DND-41 (cell line): ENCODE data around the gene LPGAT1.
"Not testable (repeated sequence)": the region's sequence is repeated elsewhere in the genome, so short reads cannot be mapped to it uniquely, and the experiment has no call there.

Source experiments
- ATAC-seq: fragments of 200-7000 bp; cut with Tn5 transposase; 3 replicates; pipeline ENCODE4 v1.9.1; 2021; ENCODE audit warnings: low read depth; ENCODE audit not compliant: insufficient read depth
- DNase-seq: peaks from one replicate; pipeline ENCODE4 v3.0.0-alpha.2; 2020
- H2AFZ ChIP-seq: 2 replicates; pipeline ENCODE4 v1.6.0; 2012; ENCODE audit warnings: low read depth, low read length
- H3K27ac ChIP-seq: 2 replicates; pipeline ENCODE4 v1.5.1; 2012; ENCODE audit warnings: low read length, inconsistent platforms
- H3K27me3 ChIP-seq: fragments of 200-600 bp; sonication (generic); 2 replicates; pipeline ENCODE4 v1.6.0; 2012; ENCODE audit warnings: low read length, mild to moderate bottlenecking, inconsistent platforms; ENCODE audit not compliant: insufficient read depth, poor library complexity
- H3K36me3 ChIP-seq: 2 replicates; pipeline ENCODE4 v1.5.1; 2012; ENCODE audit warnings: low read length, inconsistent platforms; ENCODE audit not compliant: insufficient read depth
- H3K4me1 ChIP-seq: 2 replicates; pipeline ENCODE4 v1.5.1; 2012; ENCODE audit warnings: mild to moderate bottlenecking, low read length; ENCODE audit not compliant: insufficient read depth
- H3K4me2 ChIP-seq: 2 replicates; pipeline ENCODE4 v1.6.0; 2012; ENCODE audit warnings: mild to moderate bottlenecking, moderate library complexity, low read length, inconsistent platforms; ENCODE audit not compliant: insufficient read depth
- H3K4me3 ChIP-seq, 2 experiments: fragments of 200-600 bp in 1 of 2; shearing (Covaris generic) in 1 of 2; 2 replicates each; pipeline ENCODE4 v1.5.1; 2012 to 2016; ENCODE audit warnings: inconsistent platforms in 2 of 2, low read length in 2 of 2, mild to moderate bottlenecking in 2 of 2, low read depth in 1 of 2, moderate library complexity in 1 of 2
- H3K79me2 ChIP-seq: 2 replicates; pipeline ENCODE4 v1.6.0; 2012; ENCODE audit warnings: low read length, inconsistent platforms; ENCODE audit not compliant: insufficient read depth
- H3K9ac ChIP-seq: 2 replicates; pipeline ENCODE4 v1.6.0; 2012; ENCODE audit warnings: low read depth, mild to moderate bottlenecking, inconsistent platforms, low read length, moderate library complexity
- H3K9me3 ChIP-seq: 2 replicates; pipeline ENCODE4 v1.5.1; 2012; ENCODE audit warnings: low read length, moderate library complexity, mild to moderate bottlenecking, inconsistent platforms; ENCODE audit not compliant: insufficient read depth, severe bottlenecking
- H4K20me1 ChIP-seq: 2 replicates; pipeline ENCODE4 v1.6.0; 2012; ENCODE audit warnings: low read length; ENCODE audit not compliant: insufficient read depth
- EZH2 ChIP-seq: IDR thresholded peaks from 3 replicates; pipeline ENCODE4 v1.6.1; 2012; ENCODE audit warnings: borderline replicate concordance, low read depth, mild to moderate bottlenecking, moderate library complexity, low read length, inconsistent platforms; ENCODE audit not compliant: severe bottlenecking
- TF ChIP-seq, protein P1 (sequence below): IDR thresholded peaks from 2 replicates; pipeline ENCODE4 v1.5.1; 2012; ENCODE audit warnings: borderline replicate concordance, low read length, moderate library complexity, mild to moderate bottlenecking; ENCODE audit not compliant: poor library complexity, severe bottlenecking; ENCODE audit errors: extremely low read depth

The LPGAT1 gene

DNA sequence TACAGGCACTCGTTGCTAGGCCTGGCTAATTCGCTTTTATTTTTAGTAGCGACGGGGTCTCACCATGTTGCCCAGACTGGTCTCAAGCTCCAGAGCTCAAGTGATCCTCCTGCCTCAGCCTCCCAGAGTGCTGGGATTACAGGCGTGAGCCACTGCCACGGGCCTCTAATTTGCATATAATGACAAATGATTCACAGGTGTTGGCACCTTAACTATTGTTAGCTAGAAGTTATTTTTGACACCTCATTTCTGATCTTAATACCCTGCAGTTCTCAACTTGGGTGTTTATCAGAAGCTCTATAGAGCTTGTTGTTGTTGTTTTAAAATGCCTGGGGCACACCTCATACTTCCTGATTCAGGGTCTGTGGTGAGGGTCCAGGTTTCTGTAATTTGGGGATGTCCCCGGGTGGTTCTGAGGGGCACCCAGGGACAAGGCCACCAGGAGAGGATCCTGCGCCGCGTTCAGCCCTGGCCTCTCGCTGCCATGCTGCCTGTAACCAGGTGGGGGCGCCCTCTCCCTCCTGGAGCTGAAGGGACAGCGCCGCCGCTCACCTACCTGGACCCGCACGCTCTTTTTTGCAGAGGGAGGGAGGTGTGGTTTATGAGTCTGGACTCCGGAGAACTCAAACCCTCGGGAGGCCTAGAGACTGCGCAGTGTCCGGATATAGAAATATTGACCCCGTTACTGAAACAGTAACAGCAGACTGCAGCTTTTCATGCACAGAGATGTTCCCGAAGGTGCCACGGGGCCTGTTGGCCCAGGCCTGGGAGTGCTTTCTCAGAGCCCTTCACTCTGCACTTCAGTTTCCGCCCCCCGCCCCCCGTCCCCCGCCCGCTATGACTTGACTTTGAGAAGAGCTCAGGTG, 132.2 kb downstream of the LPGAT1 start:
- H3K79me2 ChIP-seq, result no peaks in the 10 kb centered on the region
- no peak overlapping the region for H3K27ac ChIP-seq
- DNase-seq (peak; percentile 44), ATAC-seq (peak; percentile 61)
- H4K20me1 ChIP-seq, result no peaks in the 10 kb centered on the region
- no peaks in the 10 kb centered on the region for H3K36me3 ChIP-seq
- no peak overlapping the region for H3K4me3 ChIP-seq
- TF ChIP-seq, protein P1, sequence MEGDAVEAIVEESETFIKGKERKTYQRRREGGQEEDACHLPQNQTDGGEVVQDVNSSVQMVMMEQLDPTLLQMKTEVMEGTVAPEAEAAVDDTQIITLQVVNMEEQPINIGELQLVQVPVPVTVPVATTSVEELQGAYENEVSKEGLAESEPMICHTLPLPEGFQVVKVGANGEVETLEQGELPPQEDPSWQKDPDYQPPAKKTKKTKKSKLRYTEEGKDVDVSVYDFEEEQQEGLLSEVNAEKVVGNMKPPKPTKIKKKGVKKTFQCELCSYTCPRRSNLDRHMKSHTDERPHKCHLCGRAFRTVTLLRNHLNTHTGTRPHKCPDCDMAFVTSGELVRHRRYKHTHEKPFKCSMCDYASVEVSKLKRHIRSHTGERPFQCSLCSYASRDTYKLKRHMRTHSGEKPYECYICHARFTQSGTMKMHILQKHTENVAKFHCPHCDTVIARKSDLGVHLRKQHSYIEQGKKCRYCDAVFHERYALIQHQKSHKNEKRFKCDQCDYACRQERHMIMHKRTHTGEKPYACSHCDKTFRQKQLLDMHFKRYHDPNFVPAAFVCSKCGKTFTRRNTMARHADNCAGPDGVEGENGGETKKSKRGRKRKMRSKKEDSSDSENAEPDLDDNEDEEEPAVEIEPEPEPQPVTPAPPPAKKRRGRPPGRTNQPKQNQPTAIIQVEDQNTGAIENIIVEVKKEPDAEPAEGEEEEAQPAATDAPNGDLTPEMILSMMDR, result peak; percentile 83
- no peak for TF ChIP-seq EZH2
- H3K9me3 ChIP-seq, result no peaks in the 10 kb centered on the region
- no peak overlapping the region for H3K9ac ChIP-seq
- H3K4me1 ChIP-seq, result peaks cover 9% of the 10 kb centered on the region
- H2AFZ ChIP-seq, result no peak overlapping the region
- H3K27me3 ChIP-seq, result peaks cover 4% of the 10 kb centered on the region
- no peak overlapping the region for H3K4me2 ChIP-seq

DNA sequence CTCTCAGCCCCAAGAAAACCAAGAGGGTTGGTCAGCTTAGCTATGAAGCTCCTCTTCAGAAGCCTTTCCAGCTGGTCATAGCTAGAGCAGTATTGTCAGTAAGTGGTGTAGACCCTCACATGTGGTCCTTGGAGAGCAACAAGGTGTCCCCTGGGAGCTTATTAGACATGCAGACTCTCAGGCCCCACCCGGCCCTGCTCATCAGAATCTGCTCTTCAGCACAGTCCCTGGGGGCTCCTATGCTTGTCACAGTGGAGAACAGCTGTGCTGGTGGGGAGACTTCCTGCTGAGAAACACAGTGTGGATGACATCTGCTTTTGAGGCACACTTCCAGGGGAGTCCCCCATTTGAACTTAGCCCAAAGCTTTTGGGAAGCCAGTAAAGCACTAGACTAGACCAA, 133.2 kb downstream of the LPGAT1 start:
- H3K4me1 ChIP-seq, result peaks cover 9% of the 10 kb centered on the region
- ATAC-seq, result peak; percentile 90
- TF ChIP-seq, protein P1, result no peak
- TF ChIP-seq EZH2, result no peak
- peak; percentile 63 for DNase-seq
- no peak overlapping the region for H3K4me2 ChIP-seq
- H3K4me3 ChIP-seq, result no peak overlapping the region
- no peaks in the 10 kb centered on the region for H3K79me2 ChIP-seq
- H3K27ac ChIP-seq, result no peak overlapping the region
- no peak overlapping the region for H2AFZ ChIP-seq
- no peaks in the 10 kb centered on the region for H3K36me3 ChIP-seq
- H3K9me3 ChIP-seq, result no peaks in the 10 kb centered on the region
- no peaks in the 10 kb centered on the region for H4K20me1 ChIP-seq
- H3K27me3 ChIP-seq, result peaks cover 4% of the 10 kb centered on the region
- H3K9ac ChIP-seq, result no peak overlapping the region

DNA sequence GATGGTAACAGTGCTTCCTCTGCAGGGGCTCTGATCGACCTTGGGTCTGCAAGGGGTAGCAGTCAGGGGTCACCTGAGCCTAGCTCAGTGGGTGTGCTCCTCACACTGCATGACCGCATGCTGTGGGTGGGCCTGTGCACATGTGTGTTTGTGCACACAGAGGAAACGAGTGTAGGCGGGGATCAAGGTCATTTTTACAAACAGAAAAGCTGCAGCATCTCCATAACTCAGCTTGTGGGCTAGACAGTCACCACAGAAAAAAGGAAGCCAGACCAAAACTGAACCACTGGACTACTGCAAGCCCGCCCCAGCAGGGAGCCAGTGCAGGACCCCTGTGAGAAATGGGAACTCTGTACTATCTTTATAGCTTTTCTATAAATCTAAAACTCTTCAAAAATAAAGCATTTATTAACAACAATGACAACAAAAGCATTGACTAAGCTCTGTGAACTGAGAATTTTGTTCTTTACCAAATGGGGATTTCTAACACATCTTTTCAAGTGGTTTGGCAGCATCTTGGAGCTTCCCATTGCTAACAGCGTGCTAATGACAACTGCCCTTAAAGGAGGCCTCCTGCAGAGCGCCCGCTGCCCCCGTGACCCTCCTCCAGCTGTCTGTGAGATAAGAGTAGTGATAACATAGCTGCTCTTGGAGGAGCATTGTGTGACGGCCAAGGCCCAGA, 135.3 kb downstream of the LPGAT1 start:
- Histone ChIP-seq H3K9me3 (no peaks in the 10 kb centered on the region), H4K20me1 (no peaks in the 10 kb centered on the region), H3K4me3 (no peak overlapping the region), H3K79me2 (no peaks in the 10 kb centered on the region), H3K4me1 (peaks cover 9% of the 10 kb centered on the region), H2AFZ (no peak overlapping the region), H3K27me3 (no peaks in the 10 kb centered on the region), H3K9ac (no peak overlapping the region), H3K4me2 (no peak overlapping the region), H3K27ac (no peak overlapping the region), H3K36me3 (no peaks in the 10 kb centered on the region)
- TF ChIP-seq, protein P1, result no peak
- no peak for TF ChIP-seq EZH2
- ATAC-seq, result no peak
- no peak for DNase-seq

DNA sequence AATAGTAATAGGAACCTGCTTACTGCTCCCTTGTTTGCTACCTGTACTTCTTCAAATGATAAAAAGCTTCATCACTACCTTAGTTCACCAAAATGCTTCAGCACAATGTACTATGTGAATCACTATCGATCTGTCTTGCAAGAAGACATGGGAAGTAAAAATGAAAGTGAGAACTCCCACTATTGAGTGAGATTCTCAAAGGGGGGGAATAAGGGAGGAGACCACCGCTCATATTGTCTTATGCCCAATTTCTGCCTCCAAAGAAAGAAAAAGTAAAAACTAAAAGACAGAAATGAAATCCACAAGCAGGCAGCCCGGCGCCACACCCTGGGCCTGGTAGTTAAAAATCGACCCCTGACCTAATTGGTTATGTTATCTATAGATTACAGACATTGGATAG, 136.7 kb downstream of the LPGAT1 start:
- H3K4me2 ChIP-seq, result not testable (repeated sequence)

More for the DNA sequence above, 136.7 kb downstream of the LPGAT1 start:
- H3K4me3 ChIP-seq, H2AFZ ChIP-seq, H3K9ac ChIP-seq, H3K4me1 ChIP-seq, ATAC-seq, H4K20me1 ChIP-seq, H3K27ac ChIP-seq, H3K9me3 ChIP-seq, H3K27me3 ChIP-seq, H3K79me2 ChIP-seq, DNase-seq, H3K36me3 ChIP-seq: not testable (repeated sequence)
